HCT116 (cell line): ENCODE results near the gene COX7A1. TPM values are rescaled to one million over a fixed set of nuclear protein-coding genes. Genes with fewer than 3 reads are reported as not detected.
A peak's percentile ranks its signal among the peaks of the same experiment; 100 is the strongest.

Experiments used
- ATAC-seq: fragments of 200-7000 bp; cut with Tn5 transposase; 2 replicates; pipeline ENCODE4 v1.9.1; 2020; ENCODE audit warnings: mild to moderate bottlenecking, moderate library complexity
- BruUV-seq: library from RNA; stranded (reverse); fragments of 400-500 nt; replicated peaks from 2 replicates; lab custom pipeline; 2021; lab: Mats Ljungman, UMichigan
- CTCF ChIA-PET: fragments of 300-600 bp; sonication (Branson Sonifier 250); formaldehyde crosslinking; loops from one replicate; lab custom pipeline; 2021; ENCODE audit warnings: antibody characterized with exemption; lab: Charles Lee
- POLR2A ChIA-PET: fragments of 300-600, 350-600 bp; sonication (Branson Sonifier 250); formaldehyde crosslinking; loops from one replicate; lab custom pipeline; 2021; ENCODE audit warnings: antibody characterized with exemption; lab: Charles Lee
- RAD21 ChIA-PET, 2 experiments: fragments of 300-600 bp; sonication (Branson Sonifier 250); formaldehyde crosslinking; loops; one replicate each; lab custom pipeline; 2023; ENCODE audit warnings: low total read pairs in 2 of 2; ENCODE audit not compliant: uncharacterized antibody in 2 of 2, unreplicated experiment in 2 of 2, low non-redundant PET in 1 of 2; lab: Charles Lee
- DNase-seq: peaks from one replicate; pipeline ENCODE4 v3.0.0-alpha.2; 2010; ENCODE audit warnings: low read depth, low spot score
- H2AFZ ChIP-seq: fragments of 200-600 bp; shearing (Covaris generic), sonication (generic); 2 replicates; pipeline ENCODE4 v1.6.1; 2017; ENCODE audit warnings: low read depth, mixed run types, mixed read lengths, antibody characterized with exemption, low read length; ENCODE audit not compliant: poor library complexity, severe bottlenecking
- H3K27ac ChIP-seq: 2 replicates; pipeline ENCODE4 v1.5.1; 2012; ENCODE audit warnings: low read depth, low read length
- H3K27me3 ChIP-seq: fragments of 200-600 bp; sonication (generic); 2 replicates; pipeline ENCODE4 v1.6.1; 2016; ENCODE audit warnings: mixed run types, low read length, mixed read lengths; ENCODE audit not compliant: insufficient read depth
- H3K36me3 ChIP-seq, 2 experiments: fragments of 200-500 bp in 1 of 2; fragments of 200-600 bp in 1 of 2; sonication (Bioruptor generic) in 1 of 2; sonication (generic) in 1 of 2; 2 replicates each; pipeline versions ENCODE4 v1.5.1 to v1.6.1; 2014 to 2016; ENCODE audit warnings: low read length in 2 of 2, inconsistent platforms in 1 of 2, mixed read lengths in 1 of 2, mixed run types in 1 of 2; ENCODE audit not compliant: insufficient read depth in 2 of 2, control insufficient read depth in 1 of 2
- H3K4me1 ChIP-seq, 2 experiments: fragments of 200-600 bp in 1 of 2; sonication (generic) in 1 of 2; 2 replicates each; pipeline versions ENCODE4 v1.5.1 to v1.6.1; 2012 to 2017; ENCODE audit warnings: low read length in 2 of 2, inconsistent platforms in 1 of 2, mild to moderate bottlenecking in 1 of 2, mixed read lengths in 1 of 2, mixed run types in 1 of 2, moderate library complexity in 1 of 2; ENCODE audit not compliant: insufficient read depth in 2 of 2, control insufficient read depth in 1 of 2
- H3K4me2 ChIP-seq: fragments of 200-600 bp; sonication (generic); 2 replicates; pipeline ENCODE4 v1.6.1; 2017; ENCODE audit warnings: mixed run types, low read length, mixed read lengths
- H3K4me3 ChIP-seq, 2 experiments: fragments of 200-600 bp in 1 of 2; sonication (generic) in 1 of 2; replicated peaks in 1 of 2; 2 replicates each; pipeline ENCODE4 v1.5.1; 2011 to 2016; ENCODE audit warnings: low read length in 2 of 2, control low read depth in 1 of 2, low read depth in 1 of 2, mild to moderate bottlenecking in 1 of 2, mixed read lengths in 1 of 2, mixed run types in 1 of 2
- H3K79me2 ChIP-seq: fragments of 200-600 bp; sonication (generic); 2 replicates; pipeline ENCODE4 v1.6.1; 2017; ENCODE audit warnings: mild to moderate bottlenecking, mixed run types, low read length, moderate library complexity, mixed read lengths; ENCODE audit not compliant: insufficient read depth
- H3K9ac ChIP-seq: fragments of 200-600 bp; sonication (generic); 2 replicates; pipeline ENCODE4 v1.6.1; 2016; ENCODE audit warnings: low read length, mixed read lengths
- H3K9me2 ChIP-seq: fragments of 200-600 bp; sonication (generic), shearing (Covaris generic); 2 replicates; pipeline ENCODE4 v1.6.1; 2017; ENCODE audit warnings: mixed run types, mild to moderate bottlenecking, moderate library complexity; ENCODE audit not compliant: insufficient read depth
- H3K9me3 ChIP-seq, 2 experiments: fragments of 200-500 bp in 1 of 2; fragments of 200-600 bp in 1 of 2; sonication (Bioruptor generic) in 1 of 2; sonication (generic) in 1 of 2; 2 replicates each; pipeline ENCODE4 v1.6.1; 2014 to 2017; ENCODE audit warnings: low read length in 2 of 2, mixed read lengths in 2 of 2, inconsistent platforms in 1 of 2, low read depth in 1 of 2, mild to moderate bottlenecking in 1 of 2, mixed run types in 1 of 2, moderate library complexity in 1 of 2; ENCODE audit not compliant: control insufficient read depth in 1 of 2, insufficient read depth in 1 of 2
- H4K20me1 ChIP-seq: fragments of 200-600 bp; sonication (generic), shearing (Covaris generic); 2 replicates; pipeline ENCODE4 v1.6.1; 2017; ENCODE audit warnings: mixed run types, mild to moderate bottlenecking, moderate library complexity; ENCODE audit not compliant: insufficient read depth
- EGR1 ChIP-seq: IDR thresholded peaks from 2 replicates; pipeline ENCODE4 v1.6.1; 2012; ENCODE audit warnings: low read depth
- EZH2 ChIP-seq: fragments of 200-600 bp; sonication (generic); IDR thresholded peaks from 2 replicates; pipeline ENCODE4 v1.6.1; 2017; ENCODE audit warnings: antibody characterized with exemption, mixed run types
- POLR2A ChIP-seq: IDR thresholded peaks from 2 replicates; pipeline ENCODE4 v1.7.0; 2011; ENCODE audit warnings: borderline replicate concordance; ENCODE audit not compliant: insufficient read depth, insufficient read length; ENCODE audit errors: extremely low read depth
- RAD21 ChIP-seq: IDR thresholded peaks from 2 replicates; pipeline ENCODE4 v1.6.1; 2012; ENCODE audit warnings: low read depth, mild to moderate bottlenecking
- SIN3A ChIP-seq: IDR thresholded peaks from 2 replicates; pipeline ENCODE4 v1.6.1; 2012; ENCODE audit warnings: low read depth
- TCF7L2 ChIP-seq: IDR thresholded peaks from 2 replicates; pipeline ENCODE4 v1.7.0; 2011; ENCODE audit warnings: borderline replicate concordance, inconsistent platforms; ENCODE audit not compliant: insufficient read depth, insufficient read length; ENCODE audit errors: extremely low read depth
- intact Hi-C: fragments of 100-400 bp; cut with micrococcal nuclease; formaldehyde crosslinking; loops from 2 replicates; pipeline ENCODE4 v1.10.0; 2022
- total RNA-seq: library from RNA; stranded (reverse); gene quantifications from one replicate; pipeline ENCODE4 v1.2.1, GENCODE V29; 2021; ENCODE audit not compliant: unreplicated experiment
- TF ChIP-seq, protein P1 (sequence below): IDR thresholded peaks from 2 replicates; pipeline ENCODE4 v1.6.1; 2012; ENCODE audit warnings: low read depth
- TF ChIP-seq, protein P2 (sequence below): IDR thresholded peaks from 2 replicates; pipeline ENCODE4 v1.6.1; 2012
- TF ChIP-seq, protein P3 (sequence below): IDR thresholded peaks from 2 replicates; pipeline ENCODE4 v1.6.1; 2012

COX7A1 gene
- total RNA-seq, 1 experiment from 2014 or later, result not detected

DNA sequence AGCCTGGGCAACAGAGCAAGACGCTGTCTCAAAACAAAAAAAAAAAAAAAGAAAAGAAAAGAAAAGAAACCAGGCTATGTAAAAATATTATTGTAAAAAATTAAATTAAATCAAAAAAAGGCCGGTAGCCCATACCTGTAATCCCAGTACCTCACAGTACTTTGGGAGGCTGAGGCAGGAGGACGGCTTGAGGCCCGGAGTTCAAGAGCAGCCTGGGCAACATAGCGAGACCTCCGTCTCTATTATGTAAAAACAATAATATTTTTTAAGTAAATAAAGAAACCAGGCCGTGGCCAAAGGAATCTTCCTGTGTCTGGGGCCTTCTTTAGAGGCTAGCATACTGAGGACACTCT, 13.2 kb downstream of the COX7A1 start:
- DNase-seq (no peak), ATAC-seq (no peak)
- no TSS peak for BruUV-seq
- Histone ChIP-seq H4K20me1 (peaks cover 6% of the 10 kb centered on the region; the same call in 1 of the 2 replicates), H3K9me3 (no peaks in the 10 kb centered on the region), H3K4me2 (peak overlapping the region; percentile 96), H3K27me3 (no peaks in the 10 kb centered on the region), H2AFZ (no peak overlapping the region), H3K4me1 (peaks cover 49 to 65% of the 10 kb centered on the region in 2 experiments), H3K9me2 (no peaks in the 10 kb centered on the region), H3K36me3 (peaks cover 12 to 15% of the 10 kb centered on the region in 2 experiments), H3K4me3 (peak overlapping the region; percentile 87 to 94)
- ChIA-PET RAD21 (interaction anchor here in 1 of 2 experiments (1.9 kb wide), 1 partner anchor 11 kb away, joined by 4 read pairs; no protein-coding TSS in a partner anchor), CTCF (interaction anchor here (1.0 to 1.1 kb wide), 2 partner anchors 9 to 11 kb away, joined by 3 to 6 read pairs; no protein-coding TSS in a partner anchor), POLR2A (interaction anchor here (1.0 to 3.0 kb wide), 3 partner anchors 8 to 24 kb away, joined by 3 to 19 read pairs (median 9); partner anchors contain the start of genes POLR2I and TBCB)
- TF ChIP-seq POLR2A (no peak), EGR1 (no peak), EZH2 (no peak), SIN3A (0 out of 2 replicates have a peak, but pooled peaks have one; percentile 9), RAD21 (no peak), TCF7L2 (no peak)
- TF ChIP-seq, protein P1, sequence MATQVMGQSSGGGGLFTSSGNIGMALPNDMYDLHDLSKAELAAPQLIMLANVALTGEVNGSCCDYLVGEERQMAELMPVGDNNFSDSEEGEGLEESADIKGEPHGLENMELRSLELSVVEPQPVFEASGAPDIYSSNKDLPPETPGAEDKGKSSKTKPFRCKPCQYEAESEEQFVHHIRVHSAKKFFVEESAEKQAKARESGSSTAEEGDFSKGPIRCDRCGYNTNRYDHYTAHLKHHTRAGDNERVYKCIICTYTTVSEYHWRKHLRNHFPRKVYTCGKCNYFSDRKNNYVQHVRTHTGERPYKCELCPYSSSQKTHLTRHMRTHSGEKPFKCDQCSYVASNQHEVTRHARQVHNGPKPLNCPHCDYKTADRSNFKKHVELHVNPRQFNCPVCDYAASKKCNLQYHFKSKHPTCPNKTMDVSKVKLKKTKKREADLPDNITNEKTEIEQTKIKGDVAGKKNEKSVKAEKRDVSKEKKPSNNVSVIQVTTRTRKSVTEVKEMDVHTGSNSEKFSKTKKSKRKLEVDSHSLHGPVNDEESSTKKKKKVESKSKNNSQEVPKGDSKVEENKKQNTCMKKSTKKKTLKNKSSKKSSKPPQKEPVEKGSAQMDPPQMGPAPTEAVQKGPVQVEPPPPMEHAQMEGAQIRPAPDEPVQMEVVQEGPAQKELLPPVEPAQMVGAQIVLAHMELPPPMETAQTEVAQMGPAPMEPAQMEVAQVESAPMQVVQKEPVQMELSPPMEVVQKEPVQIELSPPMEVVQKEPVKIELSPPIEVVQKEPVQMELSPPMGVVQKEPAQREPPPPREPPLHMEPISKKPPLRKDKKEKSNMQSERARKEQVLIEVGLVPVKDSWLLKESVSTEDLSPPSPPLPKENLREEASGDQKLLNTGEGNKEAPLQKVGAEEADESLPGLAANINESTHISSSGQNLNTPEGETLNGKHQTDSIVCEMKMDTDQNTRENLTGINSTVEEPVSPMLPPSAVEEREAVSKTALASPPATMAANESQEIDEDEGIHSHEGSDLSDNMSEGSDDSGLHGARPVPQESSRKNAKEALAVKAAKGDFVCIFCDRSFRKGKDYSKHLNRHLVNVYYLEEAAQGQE, result no peak
- TF ChIP-seq, protein P2, sequence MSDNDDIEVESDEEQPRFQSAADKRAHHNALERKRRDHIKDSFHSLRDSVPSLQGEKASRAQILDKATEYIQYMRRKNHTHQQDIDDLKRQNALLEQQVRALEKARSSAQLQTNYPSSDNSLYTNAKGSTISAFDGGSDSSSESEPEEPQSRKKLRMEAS, result no peak
- TF ChIP-seq, protein P3, sequence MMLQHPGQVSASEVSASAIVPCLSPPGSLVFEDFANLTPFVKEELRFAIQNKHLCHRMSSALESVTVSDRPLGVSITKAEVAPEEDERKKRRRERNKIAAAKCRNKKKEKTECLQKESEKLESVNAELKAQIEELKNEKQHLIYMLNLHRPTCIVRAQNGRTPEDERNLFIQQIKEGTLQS, result no peak
- TF ChIP-seq, all 23 proteins: peak for 1
- H3K27ac ChIP-seq, result peak overlapping the region; percentile 98
- intact Hi-C loops, result loop anchor here (10.0 kb wide), 1 partner anchor 1076 kb away; the partner anchor contains the start of genes ZNF383 and ZNF585B
- peaks cover 30% of the 10 kb centered on the region for H3K79me2 ChIP-seq
- H3K9ac ChIP-seq, result peak overlapping the region; percentile 99
